OCI-LY1 (cell line): ENCODE results near the gene CNN3.

Experiments used
- CTCF ChIP-seq: fragments of 200-600 bp; sonication (generic), shearing (Covaris generic); IDR thresholded peaks from 2 replicates; pipeline ENCODE4 v1.5.1; 2017; ENCODE audit warnings: mild to moderate bottlenecking, antibody characterized with exemption, low read length, moderate library complexity, mixed read lengths
- EZH2 ChIP-seq: fragments of 200-600 bp; sonication (generic), shearing (Covaris generic); IDR thresholded peaks from 2 replicates; pipeline ENCODE4 v1.8.0; 2017; ENCODE audit warnings: borderline replicate concordance, mixed run types, mild to moderate bottlenecking, antibody characterized with exemption, low read length, moderate library complexity, mixed read lengths

GRCh38 chr1:94937820-94938219 is 10.9 kb upstream of the CNN3 start:
- TF ChIP-seq CTCF (no peak), EZH2 (no peak)
